ENCODE measurements around the gene SIGLEC11. TPM values are rescaled to one million over a fixed set of nuclear protein-coding genes. Genes with fewer than 3 reads are reported as not detected.
A peak's percentile ranks its signal among the peaks of the same experiment; 100 is the strongest.
"Not testable (repeated sequence)": the region's sequence is repeated elsewhere in the genome, so short reads cannot be mapped to it uniquely, and the experiment has no call there.

The SIGLEC11 gene
- total and polyA plus RNA-seq, 2 of the 13 experiments (the other 11 are each of a cell fraction or from before 2014, with no cell fraction given), result not detected

DNA sequence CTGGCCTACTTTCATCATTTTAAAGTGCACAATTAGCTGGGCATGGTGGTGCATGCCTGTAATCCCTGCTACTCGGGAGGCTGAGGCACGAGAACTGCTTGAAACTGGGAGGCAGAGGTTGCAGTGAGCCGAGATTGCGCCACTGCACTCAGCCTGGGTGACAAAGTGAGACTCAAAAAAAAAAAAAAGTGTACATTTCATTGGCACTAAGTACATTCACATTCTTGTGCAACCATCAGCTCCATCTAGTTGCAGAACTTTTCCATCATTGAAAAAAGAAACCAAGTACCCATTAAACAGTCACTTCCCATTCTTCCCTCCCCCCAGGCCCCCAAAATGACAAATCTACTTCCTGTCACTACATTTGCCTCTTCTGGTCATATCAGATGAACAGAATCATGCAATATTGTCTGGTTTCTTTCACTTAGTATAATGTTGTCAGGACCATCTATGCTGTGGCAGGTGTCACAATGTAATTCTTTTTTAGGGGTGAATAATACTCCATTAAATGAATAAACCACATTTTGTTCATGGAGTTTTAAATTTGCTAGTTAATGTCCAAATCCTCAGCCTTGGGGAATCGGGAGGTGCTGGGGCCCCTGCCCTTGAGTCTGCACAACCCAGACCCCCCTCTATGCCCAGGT is 7.4 kb upstream of the SIGLEC11 start:
- Histone ChIP-seq H2AFZ (ENCODE audit: low read length) (no peak overlapping the region), H3K4me3 (replicated peaks in 1 of 3; ENCODE audit: insufficient read depth in 1 of 3, low read depth in 2 of 3, low read length in 3 of 3) (no peak overlapping the region), H3K79me2 (ENCODE audit: insufficient read depth, low read length) (no peaks in the 10 kb centered on the region), H3K9me3 (ENCODE audit: low read length) (no peaks in the 10 kb centered on the region), H3K27ac (ENCODE audit: extremely low read length, insufficient read depth, low read length) (no peak overlapping the region), H3K9ac (ENCODE audit: insufficient read depth, low read depth, low read length) (no peak overlapping the region), H3K27me3 (ENCODE audit: control insufficient read depth in 1 of 2, insufficient read depth in 2 of 2, low read length in 2 of 2) (peaks cover 0 to 5% of the 10 kb centered on the region in 2 experiments; a peak in 1 of 5 replicates), H3K36me3 (replicated peaks in 1 of 2; ENCODE audit: control insufficient read depth in 1 of 2, insufficient read depth in 2 of 2, low read length in 2 of 2) (no peaks in the 10 kb centered on the region), H3K4me1 (ENCODE audit: insufficient read depth, low read length) (no peaks in the 10 kb centered on the region), H3K4me2 (ENCODE audit: low read depth, low read length) (no peak overlapping the region), H4K20me1 (ENCODE audit: insufficient read depth, low read length) (no peaks in the 10 kb centered on the region)
- in situ Hi-C loops (cut with HindIII; ENCODE audit: extremely low pct_ligation_motif_present, low pct_unique_long_range_greater_than_20kb) (no loop called here), intact Hi-C loops (cut with micrococcal nuclease; ENCODE audit: unreplicated experiment) (no loop called here)
- no peak for ATAC-seq
- ChIA-PET POLR2A (no interaction called here), CTCF (ENCODE audit: low intra/inter-chr PET ratio, low total read pairs) (no interaction called here)
- peak; percentile 37; the same call in 1 of the 2 replicates for TF ChIP-seq CEBPB (IDR thresholded peaks at IDR 0.05; ENCODE audit: borderline replicate concordance, low read depth, low read length)
- TF ChIP-seq SP4 (CRISPR knock-in tag; IDR thresholded peaks at IDR 0.05), result no peak
- TF ChIP-seq NKX3-1 (CRISPR knock-in tag; IDR thresholded peaks at IDR 0.05), result no peak
- TF ChIP-seq ZMYM3 (CRISPR knock-in tag; IDR thresholded peaks at IDR 0.05), result peak; percentile 39; the same call in 1 of the 2 replicates
- peak; percentile 54 for TF ChIP-seq CEBPG (CRISPR knock-in tag; IDR thresholded peaks at IDR 0.05)
- TF ChIP-seq, protein P1, sequence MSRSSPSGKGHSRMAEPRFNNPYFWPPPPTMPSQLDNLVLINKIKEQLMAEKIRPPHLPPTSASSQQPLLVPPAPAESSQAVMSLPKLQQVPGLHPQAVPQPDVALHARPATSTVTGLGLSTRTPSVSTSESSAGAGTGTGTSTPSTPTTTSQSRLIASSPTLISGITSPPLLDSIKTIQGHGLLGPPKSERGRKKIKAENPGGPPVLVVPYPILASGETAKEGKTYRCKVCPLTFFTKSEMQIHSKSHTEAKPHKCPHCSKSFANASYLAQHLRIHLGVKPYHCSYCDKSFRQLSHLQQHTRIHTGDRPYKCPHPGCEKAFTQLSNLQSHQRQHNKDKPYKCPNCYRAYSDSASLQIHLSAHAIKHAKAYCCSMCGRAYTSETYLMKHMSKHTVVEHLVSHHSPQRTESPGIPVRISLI (CRISPR knock-in tag; IDR thresholded peaks at IDR 0.05; ENCODE audit: borderline replicate concordance), result peak; percentile 63; the same call in 1 of the 2 replicates
- 11% methylated on average over 5 of the region's 5 CpGs for WGBS (ENCODE audit: low lambda C conversion rate)
- FAIRE-seq, result no peak
- DNase-seq (ENCODE audit: low spot score), result no peak
- no TSS peak for BruUV-seq (replicated peaks)

DNA sequence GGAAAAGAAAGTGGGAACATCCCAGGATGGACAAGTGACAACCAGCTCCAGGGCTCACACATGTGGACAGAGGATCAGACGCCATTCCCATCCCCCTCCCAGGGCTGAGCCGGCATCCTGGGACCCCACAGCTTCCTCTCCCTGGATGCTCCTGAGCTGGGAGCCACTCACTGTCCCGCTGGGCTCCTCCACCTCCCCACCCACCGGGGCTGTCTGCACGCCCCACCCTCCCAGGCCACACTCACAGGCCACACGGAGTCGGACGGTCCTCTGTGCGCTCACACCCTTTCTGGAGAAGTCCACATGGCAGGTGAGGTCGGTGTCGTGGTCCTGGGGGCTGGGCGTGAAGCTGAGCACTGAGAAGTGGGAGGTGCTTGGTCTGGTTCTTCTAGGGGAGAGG is 1.1 kb downstream of the SIGLEC11 start:
- H3K27ac ChIP-seq (ENCODE audit: extremely low read length, insufficient read depth, low read length); in situ Hi-C loops (cut with HindIII; ENCODE audit: extremely low pct_ligation_motif_present, low pct_unique_long_range_greater_than_20kb); H3K9ac ChIP-seq (ENCODE audit: insufficient read depth, low read depth, low read length); H3K79me2 ChIP-seq (ENCODE audit: insufficient read depth, low read length); H4K20me1 ChIP-seq (ENCODE audit: insufficient read depth, low read length); H3K9me3 ChIP-seq (ENCODE audit: low read length); POLR2A ChIA-PET; intact Hi-C loops (cut with micrococcal nuclease; ENCODE audit: unreplicated experiment); BruUV-seq (replicated peaks); FAIRE-seq; H3K4me2 ChIP-seq (ENCODE audit: low read depth, low read length); H3K4me3 ChIP-seq (replicated peaks in 1 of 3; ENCODE audit: insufficient read depth in 1 of 3, low read depth in 2 of 3, low read length in 3 of 3); DNase-seq (ENCODE audit: low spot score); H3K36me3 ChIP-seq (replicated peaks in 1 of 2; ENCODE audit: control insufficient read depth in 1 of 2, insufficient read depth in 2 of 2, low read length in 2 of 2); H3K27me3 ChIP-seq (ENCODE audit: control insufficient read depth in 1 of 2, insufficient read depth in 2 of 2, low read length in 2 of 2); CTCF ChIA-PET (ENCODE audit: low intra/inter-chr PET ratio, low total read pairs); H2AFZ ChIP-seq (ENCODE audit: low read length): not testable (repeated sequence)
- H3K4me1 ChIP-seq (ENCODE audit: insufficient read depth, low read length), result peaks cover 33% of the 10 kb centered on the region
- ATAC-seq, result peak; percentile 43
- no CpG with 5 or more reads among the region's 12 CpGs for WGBS (ENCODE audit: low lambda C conversion rate)

DNA sequence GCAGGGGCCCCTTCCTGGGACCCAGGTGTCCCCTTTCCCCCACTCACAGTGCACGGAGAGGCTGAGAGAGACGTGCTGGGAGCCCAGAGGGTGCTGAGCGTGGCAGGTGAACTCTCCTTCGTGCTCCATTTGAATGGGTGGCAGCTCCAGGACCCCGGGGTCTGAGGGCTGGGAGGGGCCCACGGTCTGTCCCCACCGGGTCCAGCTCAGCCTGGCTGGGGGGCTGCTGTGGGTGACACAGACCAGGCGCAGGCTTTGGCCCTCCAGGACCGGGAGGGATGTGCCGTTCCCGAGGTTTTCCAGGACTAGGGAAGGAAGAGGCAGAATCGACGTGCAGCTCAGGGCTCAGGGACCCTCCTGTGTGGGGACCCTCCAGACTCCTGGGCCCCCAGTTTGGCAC is 2.4 kb downstream of the SIGLEC11 start:
- H2AFZ ChIP-seq (ENCODE audit: low read length); CTCF ChIA-PET (ENCODE audit: low intra/inter-chr PET ratio, low total read pairs); FAIRE-seq; H4K20me1 ChIP-seq (ENCODE audit: insufficient read depth, low read length); H3K79me2 ChIP-seq (ENCODE audit: insufficient read depth, low read length); in situ Hi-C loops (cut with HindIII; ENCODE audit: extremely low pct_ligation_motif_present, low pct_unique_long_range_greater_than_20kb); DNase-seq (ENCODE audit: low spot score); H3K9ac ChIP-seq (ENCODE audit: insufficient read depth, low read depth, low read length); H3K36me3 ChIP-seq (replicated peaks in 1 of 2; ENCODE audit: control insufficient read depth in 1 of 2, insufficient read depth in 2 of 2, low read length in 2 of 2); H3K4me3 ChIP-seq (replicated peaks in 1 of 3; ENCODE audit: insufficient read depth in 1 of 3, low read depth in 2 of 3, low read length in 3 of 3); intact Hi-C loops (cut with micrococcal nuclease; ENCODE audit: unreplicated experiment); POLR2A ChIA-PET; BruUV-seq (replicated peaks); H3K9me3 ChIP-seq (ENCODE audit: low read length); H3K27ac ChIP-seq (ENCODE audit: extremely low read length, insufficient read depth, low read length); H3K4me2 ChIP-seq (ENCODE audit: low read depth, low read length): not testable (repeated sequence)
- no CpG with 5 or more reads among the region's 13 CpGs for WGBS (ENCODE audit: low lambda C conversion rate)
- Histone ChIP-seq H3K4me1 (ENCODE audit: insufficient read depth, low read length) (peaks cover 46% of the 10 kb centered on the region), H3K27me3 (ENCODE audit: control insufficient read depth in 1 of 2, insufficient read depth in 2 of 2, low read length in 2 of 2) (peaks cover 0 to 20% of the 10 kb centered on the region in 2 experiments; a peak in 3 of 5 replicates)
- peak; percentile 19 for ATAC-seq
